ENCODE measurements around the gene ANKRD24.

Gene ANKRD24

GRCh38 chr19:4197228-4197624 is 14.7 kb downstream of the ANKRD24 start:
- peaks cover 23 to 24% of the 10 kb centered on the region in 2 donors for H3K27me3 ChIP-seq (ENCODE audit: control insufficient read depth in 2 of 2, insufficient read depth in 2 of 2, low read length in 2 of 2)
- H3K4me1 ChIP-seq (ENCODE audit: control insufficient read depth in 2 of 2, insufficient read depth in 2 of 2, low read length in 2 of 2) = no peaks in the 10 kb centered on the region
- H3K27ac ChIP-seq (ENCODE audit: low read depth in 2 of 2, low read length in 2 of 2) = no peak overlapping the region
- no peak overlapping the region for H3K4me3 ChIP-seq (ENCODE audit: low read length in 2 of 2)
- H3K9me3 ChIP-seq (ENCODE audit: control insufficient read depth in 2 of 2, low read length in 2 of 2) = no peaks in the 10 kb centered on the region
- H3K9ac ChIP-seq (ENCODE audit: low read depth in 1 of 2, low read length in 2 of 2) = no peak overlapping the region
- no peaks in the 10 kb centered on the region for H3K36me3 ChIP-seq (ENCODE audit: control insufficient read depth in 2 of 2, insufficient read depth in 2 of 2, low read length in 2 of 2)

GRCh38 chr19:4197625-4198466 is 15.4 kb downstream of the ANKRD24 start:
- Histone ChIP-seq H3K27me3 (ENCODE audit: control insufficient read depth in 2 of 2, insufficient read depth in 2 of 2, low read length in 2 of 2) (peaks cover 24 to 26% of the 10 kb centered on the region in 2 donors), H3K9me3 (ENCODE audit: control insufficient read depth in 2 of 2, low read length in 2 of 2) (no peaks in the 10 kb centered on the region), H3K9ac (ENCODE audit: low read depth in 1 of 2, low read length in 2 of 2) (no peak overlapping the region), H3K36me3 (ENCODE audit: control insufficient read depth in 2 of 2, insufficient read depth in 2 of 2, low read length in 2 of 2) (no peaks in the 10 kb centered on the region), H3K27ac (ENCODE audit: low read depth in 2 of 2, low read length in 2 of 2) (no peak overlapping the region), H3K4me3 (ENCODE audit: low read length in 2 of 2) (no peak overlapping the region), H3K4me1 (ENCODE audit: control insufficient read depth in 2 of 2, insufficient read depth in 2 of 2, low read length in 2 of 2) (no peaks in the 10 kb centered on the region)

GRCh38 chr19:4198467-4199126 is 16.1 kb downstream of the ANKRD24 start:
- Histone ChIP-seq H3K4me3 (ENCODE audit: low read length in 2 of 2) (no peak overlapping the region), H3K9me3 (ENCODE audit: control insufficient read depth in 2 of 2, low read length in 2 of 2) (no peaks in the 10 kb centered on the region)

GRCh38 chr19:4199699-4200293 is 17.3 kb downstream of the ANKRD24 start:
- Histone ChIP-seq H3K27ac (ENCODE audit: low read depth in 2 of 2, low read length in 2 of 2) (no peak overlapping the region), H3K4me3 (ENCODE audit: low read length in 2 of 2) (no peak overlapping the region), H3K9me3 (ENCODE audit: control insufficient read depth in 2 of 2, low read length in 2 of 2) (no peaks in the 10 kb centered on the region), H3K36me3 (ENCODE audit: control insufficient read depth in 2 of 2, insufficient read depth in 2 of 2, low read length in 2 of 2) (no peaks in the 10 kb centered on the region), H3K27me3 (ENCODE audit: control insufficient read depth in 2 of 2, insufficient read depth in 2 of 2, low read length in 2 of 2) (peaks cover 20 to 24% of the 10 kb centered on the region in 2 donors), H3K9ac (ENCODE audit: low read depth in 1 of 2, low read length in 2 of 2) (no peak overlapping the region), H3K4me1 (ENCODE audit: control insufficient read depth in 2 of 2, insufficient read depth in 2 of 2, low read length in 2 of 2) (no peaks in the 10 kb centered on the region)

More at GRCh38 chr19:4198467-4199126, 16.1 kb downstream of the ANKRD24 start:
- no peaks in the 10 kb centered on the region for H3K4me1 ChIP-seq (ENCODE audit: control insufficient read depth in 2 of 2, insufficient read depth in 2 of 2, low read length in 2 of 2)
- H3K9ac ChIP-seq (ENCODE audit: low read depth in 1 of 2, low read length in 2 of 2) = no peak overlapping the region
- no peak overlapping the region for H3K27ac ChIP-seq (ENCODE audit: low read depth in 2 of 2, low read length in 2 of 2)
- H3K36me3 ChIP-seq (ENCODE audit: control insufficient read depth in 2 of 2, insufficient read depth in 2 of 2, low read length in 2 of 2) = no peaks in the 10 kb centered on the region
- peaks cover 24 to 26% of the 10 kb centered on the region in 2 donors for H3K27me3 ChIP-seq (ENCODE audit: control insufficient read depth in 2 of 2, insufficient read depth in 2 of 2, low read length in 2 of 2)

GRCh38 chr19:4200940-4201542 is 18.6 kb downstream of the ANKRD24 start:
- Histone ChIP-seq H3K36me3 (ENCODE audit: control insufficient read depth in 2 of 2, insufficient read depth in 2 of 2, low read length in 2 of 2) (no peaks in the 10 kb centered on the region), H3K9ac (ENCODE audit: low read depth in 1 of 2, low read length in 2 of 2) (no peak overlapping the region), H3K27ac (ENCODE audit: low read depth in 2 of 2, low read length in 2 of 2) (no peak overlapping the region), H3K4me1 (ENCODE audit: control insufficient read depth in 2 of 2, insufficient read depth in 2 of 2, low read length in 2 of 2) (no peaks in the 10 kb centered on the region), H3K27me3 (ENCODE audit: control insufficient read depth in 2 of 2, insufficient read depth in 2 of 2, low read length in 2 of 2) (peaks cover 20 to 24% of the 10 kb centered on the region in 2 donors), H3K4me3 (ENCODE audit: low read length in 2 of 2) (no peak overlapping the region), H3K9me3 (ENCODE audit: control insufficient read depth in 2 of 2, low read length in 2 of 2) (no peaks in the 10 kb centered on the region)

GRCh38 chr19:4201798-4202197 is 19.3 kb downstream of the ANKRD24 start:
- Histone ChIP-seq H3K9ac (ENCODE audit: low read depth in 1 of 2, low read length in 2 of 2) (no peak overlapping the region), H3K4me3 (ENCODE audit: low read length in 2 of 2) (no peak overlapping the region), H3K27ac (ENCODE audit: low read depth in 2 of 2, low read length in 2 of 2) (no peak overlapping the region), H3K9me3 (ENCODE audit: control insufficient read depth in 2 of 2, low read length in 2 of 2) (no peaks in the 10 kb centered on the region), H3K36me3 (ENCODE audit: control insufficient read depth in 2 of 2, insufficient read depth in 2 of 2, low read length in 2 of 2) (no peaks in the 10 kb centered on the region), H3K4me1 (ENCODE audit: control insufficient read depth in 2 of 2, insufficient read depth in 2 of 2, low read length in 2 of 2) (no peaks in the 10 kb centered on the region), H3K27me3 (ENCODE audit: control insufficient read depth in 2 of 2, insufficient read depth in 2 of 2, low read length in 2 of 2) (peaks cover 17 to 21% of the 10 kb centered on the region in 2 donors)

- H3K9me3 ChIP-seq (ENCODE audit: control insufficient read depth in 2 of 2, low read length in 2 of 2) = no peaks in the 10 kb centered on the region
- H3K27ac ChIP-seq (ENCODE audit: low read depth in 2 of 2, low read length in 2 of 2) = no peak overlapping the region
- no peaks in the 10 kb centered on the region for H3K4me1 ChIP-seq (ENCODE audit: control insufficient read depth in 2 of 2, insufficient read depth in 2 of 2, low read length in 2 of 2)
- H3K27me3 ChIP-seq (ENCODE audit: control insufficient read depth in 2 of 2, insufficient read depth in 2 of 2, low read length in 2 of 2) = peaks cover 0 to 3% of the 10 kb centered on the region in 2 donors
- no peak overlapping the region for H3K9ac ChIP-seq (ENCODE audit: low read depth in 1 of 2, low read length in 2 of 2)
- no peaks in the 10 kb centered on the region for H3K36me3 ChIP-seq (ENCODE audit: control insufficient read depth in 2 of 2, insufficient read depth in 2 of 2, low read length in 2 of 2)
- H3K4me3 ChIP-seq (ENCODE audit: low read length in 2 of 2) = no peak overlapping the region
Measured at GRCh38 chr19:4206818-4207484, 24.5 kb downstream of the ANKRD24 start.

- Histone ChIP-seq H3K9me3 (ENCODE audit: control insufficient read depth in 2 of 2, low read length in 2 of 2) (no peaks in the 10 kb centered on the region), H3K4me1 (ENCODE audit: control insufficient read depth in 2 of 2, insufficient read depth in 2 of 2, low read length in 2 of 2) (no peaks in the 10 kb centered on the region), H3K4me3 (ENCODE audit: low read length in 2 of 2) (no peak overlapping the region), H3K9ac (ENCODE audit: low read depth in 1 of 2, low read length in 2 of 2) (no peak overlapping the region), H3K27me3 (ENCODE audit: control insufficient read depth in 2 of 2, insufficient read depth in 2 of 2, low read length in 2 of 2) (peaks cover 2 to 3% of the 10 kb centered on the region in 2 donors), H3K27ac (ENCODE audit: low read depth in 2 of 2, low read length in 2 of 2) (no peak overlapping the region), H3K36me3 (ENCODE audit: control insufficient read depth in 2 of 2, insufficient read depth in 2 of 2, low read length in 2 of 2) (no peaks in the 10 kb centered on the region)
Measured at GRCh38 chr19:4208385-4209094, 26.1 kb downstream of the ANKRD24 start.

- Histone ChIP-seq H3K9me3 (ENCODE audit: control insufficient read depth in 2 of 2, low read length in 2 of 2) (no peaks in the 10 kb centered on the region), H3K36me3 (ENCODE audit: control insufficient read depth in 2 of 2, insufficient read depth in 2 of 2, low read length in 2 of 2) (no peaks in the 10 kb centered on the region), H3K27ac (ENCODE audit: low read depth in 2 of 2, low read length in 2 of 2) (no peak overlapping the region), H3K9ac (ENCODE audit: low read depth in 1 of 2, low read length in 2 of 2) (no peak overlapping the region), H3K4me1 (ENCODE audit: control insufficient read depth in 2 of 2, insufficient read depth in 2 of 2, low read length in 2 of 2) (no peaks in the 10 kb centered on the region), H3K27me3 (ENCODE audit: control insufficient read depth in 2 of 2, insufficient read depth in 2 of 2, low read length in 2 of 2) (peaks cover 2 to 3% of the 10 kb centered on the region in 2 donors), H3K4me3 (ENCODE audit: low read length in 2 of 2) (no peak overlapping the region)
Measured at GRCh38 chr19:4210166-4210731, 27.8 kb downstream of the ANKRD24 start.

Data from mucosa of rectum (tissue), 2 donors.